HG02870 (cell line): ENCODE results near the gene CNN3.
"Not testable (repeated sequence)": the region's sequence is repeated elsewhere in the genome, so short reads cannot be mapped to it uniquely, and the experiment has no call there.

Source experiments
- ATAC-seq: cut with Tn5 transposase; IDR thresholded peaks from one replicate; pipeline ENCODE4 v1.9.1; 2021; ENCODE audit warnings: mild to moderate bottlenecking, moderate library complexity; ENCODE audit not compliant: unreplicated experiment

The CNN3 gene

GRCh38 chr1:94949681-94950661 is 23.1 kb upstream of the CNN3 start:
- no peak for ATAC-seq

- ATAC-seq = no peak
Observed at GRCh38 chr1:94947437-94947836, 20.5 kb upstream of the CNN3 start.

GRCh38 chr1:94946886-94947285 is 20.0 kb upstream of the CNN3 start:
- no peak for ATAC-seq

- no peak for ATAC-seq
Observed at GRCh38 chr1:94942171-94943128, 15.5 kb upstream of the CNN3 start.

GRCh38 chr1:94941480-94941879 is 14.6 kb upstream of the CNN3 start:
- not testable (repeated sequence) for ATAC-seq

GRCh38 chr1:94940738-94941137 is 13.8 kb upstream of the CNN3 start:
- ATAC-seq = no peak

GRCh38 chr1:94937820-94938219 is 10.9 kb upstream of the CNN3 start:
- no peak for ATAC-seq

GRCh38 chr1:94936861-94937620 is 10.1 kb upstream of the CNN3 start:
- no peak for ATAC-seq

GRCh38 chr1:94935476-94935875 is 8.6 kb upstream of the CNN3 start:
- ATAC-seq = no peak

GRCh38 chr1:94935034-94935433 is 8.1 kb upstream of the CNN3 start:
- no peak for ATAC-seq

- no peak for ATAC-seq
Observed at GRCh38 chr1:94934551-94934950, 7.6 kb upstream of the CNN3 start.

- no peak for ATAC-seq
Observed at GRCh38 chr1:94931254-94931841, 4.4 kb upstream of the CNN3 start.

GRCh38 chr1:94929351-94930217 is 2.7 kb upstream of the CNN3 start:
- no peak for ATAC-seq

- ATAC-seq = no peak
Observed at GRCh38 chr1:94928293-94928939, 1.5 kb upstream of the CNN3 start.

GRCh38 chr1:94927405-94928175 is 680 bp upstream of the CNN3 start:
- ATAC-seq = peak; percentile 31

- peak; percentile 20 for ATAC-seq
Observed at GRCh38 chr1:94926126-94926914, 590 bp downstream of the CNN3 start.

- no peak for ATAC-seq
Observed at GRCh38 chr1:94925561-94926125, 1.3 kb downstream of the CNN3 start.
